HS-5 (cell line): ENCODE results near the gene TSTD1.

Source experiments
- DNase-seq: peaks from one replicate; pipeline ENCODE4 v3.0.0-alpha.2; 2012; ENCODE audit warnings: low read depth

Gene TSTD1

GRCh38 chr1:161038523-161039153 lies at the start of gene TSTD1:
Gene TSTD1 (minus strand): TSS chr1:161038964. CDS start chr1:161038889, 75 bp downstream.
- no peak for DNase-seq

GRCh38 chr1:161086457-161086856 lies 47.7 kb upstream of the TSTD1 start:
- no peak for DNase-seq

- DNase-seq = no peak
These were observed 46.4 kb upstream of the TSTD1 start for GRCh38 chr1:161085165-161085564.

- no peak for DNase-seq
These were observed 45.8 kb upstream of the TSTD1 start for GRCh38 chr1:161084597-161084988.

- DNase-seq = no peak
These were observed 45.2 kb upstream of the TSTD1 start for GRCh38 chr1:161083748-161084596.

GRCh38 chr1:161082996-161083747 lies 44.4 kb upstream of the TSTD1 start:
- DNase-seq = peak; percentile 83

- no peak for DNase-seq
These were observed 43.7 kb upstream of the TSTD1 start for GRCh38 chr1:161082483-161082882.

- no peak for DNase-seq
These were observed 42.8 kb upstream of the TSTD1 start for GRCh38 chr1:161081519-161081918.

GRCh38 chr1:161080441-161081405 lies 42.0 kb upstream of the TSTD1 start:
- no peak for DNase-seq

- no peak for DNase-seq
These were observed 40.8 kb upstream of the TSTD1 start for GRCh38 chr1:161079436-161080110.

GRCh38 chr1:161077426-161077825 lies 38.7 kb upstream of the TSTD1 start:
- no peak for DNase-seq

GRCh38 chr1:161076410-161076809 lies 37.6 kb upstream of the TSTD1 start:
- no peak for DNase-seq

- DNase-seq = no peak
These were observed 36.1 kb upstream of the TSTD1 start for GRCh38 chr1:161074676-161075368.

GRCh38 chr1:161073474-161074121 lies 34.8 kb upstream of the TSTD1 start:
- no peak for DNase-seq

GRCh38 chr1:161072751-161073449 lies 34.1 kb upstream of the TSTD1 start:
- no peak for DNase-seq

GRCh38 chr1:161071886-161072371 lies 33.2 kb upstream of the TSTD1 start:
- DNase-seq = no peak

- no peak for DNase-seq
These were observed 32.0 kb upstream of the TSTD1 start for GRCh38 chr1:161070761-161071160.

- DNase-seq = no peak
These were observed 31.0 kb upstream of the TSTD1 start, which contains the start of gene ARHGAP30 for GRCh38 chr1:161069731-161070270. Gene ARHGAP30 (minus strand): TSS chr1:161069891. CDS start chr1:161069624, 267 bp downstream.

- no peak for DNase-seq
These were observed 30.5 kb upstream of the TSTD1 start for GRCh38 chr1:161069241-161069640.
